ENCODE measurements around the gene RHEX.
"Not testable (repeated sequence)": the region's sequence is repeated elsewhere in the genome, so short reads cannot be mapped to it uniquely, and the experiment has no call there.

Gene RHEX

DNA sequence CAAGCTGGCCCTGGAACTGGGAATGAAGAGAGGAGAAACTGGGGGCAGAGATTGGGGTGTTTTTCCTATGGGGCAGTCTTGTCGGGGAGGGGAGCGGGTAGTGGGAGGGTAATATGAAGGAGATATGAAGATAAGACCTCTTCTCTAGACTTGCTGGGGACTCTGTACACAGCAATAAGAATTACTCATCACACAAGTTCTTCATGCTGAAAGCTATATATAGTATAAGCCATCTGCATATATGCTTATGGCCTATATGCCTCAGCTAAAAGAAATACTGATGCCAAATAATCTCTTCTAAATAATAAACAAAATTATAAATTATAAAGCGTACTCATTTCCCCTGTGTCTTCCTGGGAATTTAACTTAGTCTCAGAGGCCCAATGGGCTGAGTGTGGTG is 7.9 kb downstream of the RHEX start:
- no peak for DNase-seq

- DNase-seq: no peak
Observed at GRCh38 chr1:206062464-206062863, 9.5 kb downstream of the RHEX start.

GRCh38 chr1:206064001-206064400 is 11.0 kb downstream of the RHEX start:
- DNase-seq: not testable (repeated sequence)

GRCh38 chr1:206064501-206064900 is 11.5 kb downstream of the RHEX start:
- not testable (repeated sequence) for DNase-seq

GRCh38 chr1:206065547-206066145 is 12.7 kb downstream of the RHEX start:
- no peak for DNase-seq

- no peak for DNase-seq
Observed at GRCh38 chr1:206066479-206067171, 13.7 kb downstream of the RHEX start.

DNA sequence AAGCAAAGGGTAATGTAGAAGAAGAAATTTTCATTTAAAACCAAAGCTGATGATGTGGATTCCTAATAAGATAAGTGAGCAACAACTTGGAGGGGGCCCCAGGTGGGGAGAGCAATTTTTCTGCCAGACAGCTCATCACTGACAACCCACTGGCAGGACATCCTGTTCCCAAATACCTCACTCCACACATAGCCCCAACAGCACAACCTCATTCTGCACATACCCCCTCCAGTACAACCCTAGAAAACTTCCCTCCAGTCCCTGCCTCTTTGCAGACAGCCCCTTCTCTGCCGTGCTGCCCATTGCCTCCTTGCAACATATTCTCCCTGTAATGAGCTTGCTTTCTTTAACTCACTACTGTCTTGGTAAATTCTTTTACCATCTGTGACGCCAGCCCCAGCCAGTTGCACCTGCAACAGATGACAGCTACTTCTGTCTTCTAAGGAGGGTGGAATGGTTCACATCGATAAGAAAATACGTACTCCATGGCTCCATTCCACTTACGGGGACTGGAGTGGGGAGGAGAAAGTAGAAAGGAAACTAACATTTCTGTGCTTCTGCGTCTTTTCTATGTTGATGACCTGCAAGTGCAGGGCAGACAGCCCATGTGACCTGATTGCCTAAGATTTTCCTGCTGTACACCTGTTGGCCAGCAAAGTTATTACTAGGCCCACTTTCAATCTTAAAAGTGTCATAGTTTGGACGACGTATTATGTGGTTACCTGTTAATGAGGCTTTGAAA is 14.7 kb downstream of the RHEX start:
- no peak for DNase-seq

- DNase-seq: no peak
Observed at GRCh38 chr1:206068314-206068713, 15.3 kb downstream of the RHEX start.

- DNase-seq: no peak
Observed at GRCh38 chr1:206070627-206071304, 17.8 kb downstream of the RHEX start.

- DNase-seq: peak in 1 of 3 experiments; percentile 13
Observed at GRCh38 chr1:206074839-206075238, 21.9 kb downstream of the RHEX start.

GRCh38 chr1:206075786-206076755 is 23.1 kb downstream of the RHEX start:
- no peak for DNase-seq

GRCh38 chr1:206079135-206079534 is 26.2 kb downstream of the RHEX start:
- DNase-seq: no peak

DNA sequence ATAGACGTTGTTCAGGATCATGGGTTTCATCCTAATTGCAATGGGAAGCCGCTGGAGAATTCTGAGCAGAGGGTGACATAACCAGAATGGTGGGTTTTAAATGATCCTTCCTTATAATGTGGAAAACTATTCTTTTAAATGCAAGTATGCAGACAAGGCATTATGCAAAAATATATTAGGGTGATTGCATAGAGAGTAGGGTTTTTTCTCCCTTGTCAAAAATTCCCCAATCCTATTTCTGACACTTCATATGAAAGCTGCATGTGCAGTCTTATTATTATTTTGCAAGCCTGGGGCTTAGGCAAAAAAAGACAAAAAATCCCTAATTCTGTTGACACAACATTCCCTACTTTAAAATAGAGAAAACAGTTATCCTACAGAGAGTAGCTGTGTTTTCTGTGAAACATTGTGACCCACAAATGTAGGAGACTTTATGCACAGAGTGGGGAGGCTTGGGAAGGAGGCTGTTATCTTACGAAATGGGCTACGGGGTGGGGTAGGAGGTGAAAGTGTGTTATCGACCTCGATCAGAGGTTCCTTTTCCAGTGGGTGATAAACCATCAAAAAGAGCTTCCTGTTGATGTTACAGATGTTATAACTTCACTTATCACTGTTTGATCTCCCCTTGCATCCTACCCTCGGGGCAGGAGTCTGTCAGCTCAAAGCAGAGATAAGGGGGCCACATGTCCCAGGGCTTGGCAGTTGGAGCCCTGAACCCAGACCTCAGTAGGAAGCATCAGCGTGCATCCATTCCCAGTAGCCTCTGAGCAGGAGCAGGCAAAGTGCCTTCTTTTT is 27.2 kb downstream of the RHEX start:
- DNase-seq: no peak

DNA sequence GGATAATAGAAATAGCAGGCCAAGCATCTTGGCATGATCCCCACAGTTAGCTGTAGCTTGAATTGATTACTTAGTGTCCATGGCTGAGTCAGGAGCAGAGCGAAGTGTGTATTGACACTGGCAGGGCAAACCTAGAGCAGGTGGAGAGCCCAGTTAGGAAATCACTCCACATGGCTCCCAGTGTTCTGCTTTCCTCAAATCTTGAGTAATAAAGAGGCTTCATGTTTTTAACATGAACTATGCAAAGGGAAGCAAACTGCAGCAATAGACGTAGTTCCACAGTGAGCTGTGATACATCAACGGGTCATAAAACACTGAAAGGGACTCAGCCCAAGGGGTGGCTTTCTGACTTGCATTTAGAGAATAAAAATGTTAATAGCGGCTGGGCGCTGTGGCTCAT is 28.9 kb downstream of the RHEX start:
- no peak for DNase-seq

- no peak for DNase-seq
Observed at GRCh38 chr1:206082831-206083695, 30.1 kb downstream of the RHEX start.

DNA sequence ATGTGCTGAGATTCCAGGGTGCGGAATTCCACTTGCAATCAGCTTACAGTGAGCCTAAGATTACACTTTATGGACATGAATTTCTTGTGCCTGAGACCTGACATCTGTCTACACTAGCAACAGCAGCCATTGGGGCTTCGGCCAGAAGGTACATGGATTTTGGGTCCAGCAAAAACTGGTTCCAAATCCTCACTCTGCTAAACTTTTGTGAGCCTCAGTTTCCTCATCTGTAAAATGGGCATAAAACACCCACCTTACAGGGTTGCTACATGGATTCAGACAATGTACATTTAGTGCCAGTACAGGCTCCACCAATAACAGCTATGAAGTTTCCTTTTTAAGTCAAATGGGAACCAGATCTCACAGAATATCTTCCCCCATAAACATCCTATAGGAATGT is 30.8 kb downstream of the RHEX start:
- DNase-seq: no peak

- no peak for DNase-seq
Observed at GRCh38 chr1:206087091-206087490, 34.1 kb downstream of the RHEX start.

GRCh38 chr1:206089341-206089740 is 36.4 kb downstream of the RHEX start:
- DNase-seq: no peak

GRCh38 chr1:206094024-206094423 is 41.1 kb downstream of the RHEX start:
- DNase-seq: peak in 2 of 3 experiments; percentile 72 to 92

DNA sequence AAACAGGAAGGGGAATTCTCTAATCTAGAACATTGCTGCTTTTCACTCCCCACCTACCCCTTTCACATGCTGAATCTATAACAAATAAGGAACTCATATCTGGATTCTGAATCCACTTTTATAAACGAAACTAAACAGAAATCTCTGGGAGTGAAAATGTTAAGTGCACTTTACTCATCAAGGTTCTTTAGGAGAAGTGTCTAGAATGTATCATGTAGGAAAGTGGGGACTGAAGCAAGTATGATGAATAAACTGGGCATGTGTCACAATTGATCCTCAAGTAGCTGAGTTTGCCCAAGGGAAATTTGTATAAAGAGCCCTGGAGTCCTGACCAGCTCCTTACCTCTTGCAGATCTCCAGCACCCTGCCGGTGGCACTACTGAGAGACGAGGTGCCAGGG is 44.4 kb downstream of the RHEX start:
- no peak for DNase-seq
